GM18951 (cell line): Measurements from ENCODE around the gene PER1.

Source experiments
- POLR2A ChIP-seq: IDR thresholded peaks from 4 replicates; pipeline ENCODE4 v1.6.1; 2011; ENCODE audit warnings: mild to moderate bottlenecking; ENCODE audit not compliant: insufficient read length, insufficient read depth; ENCODE audit errors: extremely low read depth
- in situ Hi-C: fragments of 300-500 bp; cut with MboI; formaldehyde crosslinking; loops from one replicate; pipeline ENCODE4 v1.12.0; 2022; ENCODE audit warnings: low sequenced_read_pairs, mixed read lengths, inconsistent platforms; ENCODE audit not compliant: unreplicated experiment

Gene PER1

GRCh38 chr17:8147141-8147804 is 4.9 kb downstream of the PER1 start:
- no peak for TF ChIP-seq POLR2A
- in situ Hi-C loops = no loop called here

GRCh38 chr17:8146381-8147140 is 5.6 kb downstream of the PER1 start:
- no peak for TF ChIP-seq POLR2A
- in situ Hi-C loops = no loop called here

DNA sequence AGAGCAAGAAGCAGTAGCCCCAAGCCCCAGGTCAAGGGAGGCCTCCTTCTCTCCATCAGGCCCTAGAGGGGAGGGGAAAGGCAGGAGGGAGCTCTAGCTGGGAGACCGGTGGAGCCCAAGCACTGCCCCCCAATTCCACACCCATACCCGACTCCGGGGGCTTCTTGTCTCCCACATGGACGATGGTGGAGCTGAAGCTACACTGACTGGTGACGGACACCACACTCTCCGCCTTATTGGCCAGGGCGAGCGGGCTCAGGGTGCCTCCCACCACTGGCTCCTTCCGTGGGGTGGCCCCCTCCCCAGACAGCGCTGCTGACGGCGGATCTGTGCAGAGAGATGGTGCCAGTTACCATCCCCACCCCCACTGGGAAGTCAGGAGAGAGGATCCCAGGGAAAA is 6.4 kb downstream of the PER1 start:
- in situ Hi-C loops = no loop called here
- TF ChIP-seq POLR2A = no peak

DNA sequence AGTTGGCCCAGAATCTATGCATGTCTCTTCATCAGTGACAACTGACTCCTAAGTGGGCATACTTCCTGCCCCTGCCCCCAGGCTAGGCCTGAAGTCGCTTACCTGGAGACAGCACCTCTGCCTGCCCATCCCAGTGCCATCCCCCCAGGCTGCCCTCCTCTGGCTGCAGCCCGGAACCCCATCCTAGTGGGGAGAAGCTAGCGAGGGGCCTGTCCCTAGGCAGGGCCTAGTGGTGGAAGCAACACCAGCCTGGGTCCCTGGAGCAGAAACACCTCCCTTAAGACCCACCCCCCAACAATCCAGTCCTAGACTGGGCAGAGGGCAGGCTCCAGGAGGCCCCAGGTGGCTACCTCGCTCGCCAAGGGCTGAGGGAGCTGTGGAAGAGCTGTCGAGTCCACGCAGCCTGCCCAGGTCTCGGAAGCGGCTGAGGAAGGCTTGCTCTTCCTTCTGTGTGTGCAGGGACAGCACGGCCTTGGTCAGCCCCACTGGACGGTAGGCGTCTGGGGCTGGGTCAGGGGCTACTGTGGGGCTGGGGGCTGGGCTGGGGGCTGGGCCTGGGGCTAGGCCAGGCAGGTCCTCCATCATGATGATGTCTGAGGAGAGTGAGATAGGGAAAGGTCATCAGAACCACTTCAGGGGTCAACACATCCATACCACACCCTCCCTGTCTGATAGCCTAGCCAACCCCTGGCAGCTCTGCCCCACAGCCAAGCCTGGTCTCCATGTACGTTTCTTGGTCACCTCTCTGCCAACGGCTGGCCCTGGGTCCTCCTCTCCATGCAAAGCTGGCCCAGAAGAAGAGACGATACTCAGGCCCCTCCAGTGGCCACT is 7.6 kb downstream of the PER1 start:
- TF ChIP-seq POLR2A = no peak
- in situ Hi-C loops = no loop called here

DNA sequence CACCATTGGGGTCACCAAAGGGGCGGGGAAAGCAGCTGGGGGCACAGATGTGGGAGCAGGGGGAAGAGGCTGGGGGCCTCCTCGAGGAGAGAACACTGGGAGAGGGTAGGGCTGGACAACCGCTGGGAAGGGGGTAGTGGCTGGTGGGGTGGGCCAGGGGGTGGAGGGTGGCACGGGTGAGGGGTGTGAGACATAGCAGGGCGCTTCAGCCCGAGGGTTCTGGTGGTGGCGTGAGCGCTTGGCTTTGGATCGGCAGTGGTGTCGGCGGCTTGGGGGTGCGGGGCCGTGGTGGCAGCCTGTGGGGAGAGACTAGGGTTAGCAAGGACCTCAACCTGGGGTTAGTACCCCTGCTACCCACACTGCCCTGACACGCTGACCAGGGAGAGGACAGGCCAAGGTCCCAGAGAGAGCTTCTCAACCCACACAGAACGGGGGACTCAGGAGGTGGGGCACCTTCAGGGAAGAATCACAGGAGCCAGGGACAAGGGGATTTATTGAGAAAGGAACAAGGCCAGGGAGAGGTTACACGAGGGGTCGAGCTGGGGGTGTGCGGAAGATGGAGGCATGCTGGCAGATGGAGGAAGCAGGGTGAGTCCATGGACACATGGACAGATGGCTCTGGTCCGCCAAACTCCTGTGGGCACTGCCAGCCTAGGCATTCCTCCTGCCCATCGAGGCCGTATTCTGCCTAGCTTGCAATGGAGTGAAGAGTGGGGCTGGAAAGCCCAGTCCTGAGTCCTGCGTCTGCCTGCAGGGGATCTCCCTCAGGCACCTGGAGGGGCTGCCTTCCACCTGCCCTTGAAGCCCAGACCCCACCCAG is 8.4 kb downstream of the PER1 start:
- TF ChIP-seq POLR2A = no peak
- in situ Hi-C loops = no loop called here

DNA sequence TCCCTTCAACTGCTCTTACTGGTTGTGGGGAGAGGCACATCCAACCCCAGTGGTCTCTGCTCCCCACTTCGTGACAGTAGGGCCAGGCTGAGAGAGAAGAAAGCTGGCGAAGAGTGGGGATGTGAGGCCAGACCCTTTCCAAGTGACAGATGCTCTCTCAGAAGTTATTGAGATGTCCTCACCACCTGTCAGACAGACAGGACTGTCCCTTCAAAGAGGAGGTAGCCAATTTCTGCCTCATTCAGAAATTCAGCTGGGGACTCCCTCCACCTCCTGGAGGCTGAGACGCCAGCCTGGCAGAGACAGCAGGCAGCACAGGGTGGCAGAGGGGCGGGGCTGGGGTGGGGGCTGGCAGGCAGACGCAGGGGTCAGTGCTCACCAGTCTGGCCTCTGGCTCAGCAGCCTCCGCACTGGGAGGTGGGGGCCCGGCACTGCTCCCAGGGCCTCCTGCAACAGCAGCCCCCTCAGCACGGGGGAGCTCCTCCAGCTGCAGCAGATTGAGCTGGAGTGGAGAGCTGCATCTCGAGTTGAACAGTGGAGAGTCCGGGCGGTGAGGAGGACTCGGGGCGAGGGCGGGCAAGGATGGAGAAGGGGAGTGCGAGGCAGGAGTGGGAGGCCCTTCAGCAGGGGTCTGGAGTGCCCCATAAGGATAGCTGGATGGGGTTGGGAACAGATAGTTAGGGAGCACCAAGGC is 9.2 kb downstream of the PER1 start:
- no peak for TF ChIP-seq POLR2A
- in situ Hi-C loops = no loop called here

GRCh38 chr17:8142158-8142886 is 9.9 kb downstream of the PER1 start:
- in situ Hi-C loops = no loop called here
- no peak for TF ChIP-seq POLR2A

DNA sequence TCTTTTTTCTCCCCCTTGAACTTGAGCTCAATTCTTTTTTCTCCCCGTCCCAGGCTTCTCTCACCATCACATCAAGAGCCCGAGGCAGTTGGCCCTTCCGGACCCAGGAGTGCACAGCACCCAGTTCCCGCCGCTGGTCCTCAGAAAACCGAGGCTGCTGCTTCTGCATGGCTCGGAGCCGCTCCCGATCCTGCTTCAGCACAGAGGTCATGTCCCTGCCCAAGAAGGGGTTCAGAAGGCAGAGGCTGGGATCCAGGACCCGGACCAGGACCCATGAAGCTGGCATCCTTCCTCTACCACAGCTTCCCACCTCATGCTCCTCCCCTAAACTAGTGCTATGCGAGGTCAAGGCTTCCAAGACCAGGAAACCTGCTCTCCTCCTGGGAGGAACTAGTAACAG is 10.5 kb downstream of the PER1 start:
- TF ChIP-seq POLR2A = no peak
- in situ Hi-C loops = no loop called here

GRCh38 chr17:8141045-8141444 is 11.2 kb downstream of the PER1 start:
- TF ChIP-seq POLR2A = no peak
- in situ Hi-C loops = no loop called here

- in situ Hi-C loops = no loop called here
- no peak for TF ChIP-seq POLR2A
Observed at GRCh38 chr17:8140065-8141029, 11.9 kb downstream of the PER1 start.
